B cell (primary cell): Measurements from ENCODE around the gene PLA2G4F.

Experiments
- EZH2 ChIP-seq: IDR thresholded peaks from 2 replicates; pipeline ENCODE4 v1.6.1; 2012; ENCODE audit warnings: borderline replicate concordance, low read depth, mild to moderate bottlenecking, moderate library complexity, low read length; ENCODE audit not compliant: insufficient read depth, poor library complexity, severe bottlenecking
- TF ChIP-seq, protein P1 (sequence below): fragments of 200-600 bp; IDR thresholded peaks from one replicate; pipeline ENCODE4 v1.8.0; 2022; ENCODE audit warnings: antibody characterized with exemption, mild to moderate bottlenecking

DNA sequence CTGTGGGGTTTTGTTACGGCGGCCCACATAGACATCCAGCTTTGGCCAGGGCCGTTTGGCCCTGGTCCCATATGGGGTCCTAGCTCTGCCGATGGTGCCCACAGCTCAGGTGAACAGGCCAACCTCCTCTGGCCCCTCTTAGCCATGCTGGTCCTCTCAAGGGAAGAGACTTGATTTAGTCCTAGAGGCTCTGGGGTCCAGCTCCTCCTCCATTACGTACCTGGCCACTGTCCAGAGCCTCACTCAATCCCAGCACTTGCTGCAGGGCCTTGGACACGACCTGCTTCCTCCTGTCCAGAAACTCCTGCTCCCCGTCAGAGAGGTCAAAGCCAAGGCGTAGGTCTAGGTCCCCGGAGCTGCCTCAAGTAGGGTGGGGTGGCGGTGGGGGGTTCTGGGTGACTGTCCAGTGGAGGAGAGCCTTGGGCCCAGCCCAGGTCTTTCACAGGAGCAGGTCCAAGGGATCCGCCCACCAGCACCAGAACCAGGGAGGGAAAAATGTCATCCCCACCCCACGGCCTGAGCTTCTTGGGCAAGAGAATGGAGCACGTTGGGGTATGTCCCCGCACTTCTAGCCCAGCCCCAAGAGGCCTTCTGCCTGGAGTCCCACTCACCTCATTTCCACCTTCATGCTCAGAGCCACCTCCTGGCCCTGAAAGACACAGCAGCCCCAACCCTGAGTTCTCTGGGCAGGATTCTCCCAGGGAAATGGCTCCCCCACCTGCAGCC lies 6.8 kb downstream of the PLA2G4F start:
- TF ChIP-seq, protein P1, sequence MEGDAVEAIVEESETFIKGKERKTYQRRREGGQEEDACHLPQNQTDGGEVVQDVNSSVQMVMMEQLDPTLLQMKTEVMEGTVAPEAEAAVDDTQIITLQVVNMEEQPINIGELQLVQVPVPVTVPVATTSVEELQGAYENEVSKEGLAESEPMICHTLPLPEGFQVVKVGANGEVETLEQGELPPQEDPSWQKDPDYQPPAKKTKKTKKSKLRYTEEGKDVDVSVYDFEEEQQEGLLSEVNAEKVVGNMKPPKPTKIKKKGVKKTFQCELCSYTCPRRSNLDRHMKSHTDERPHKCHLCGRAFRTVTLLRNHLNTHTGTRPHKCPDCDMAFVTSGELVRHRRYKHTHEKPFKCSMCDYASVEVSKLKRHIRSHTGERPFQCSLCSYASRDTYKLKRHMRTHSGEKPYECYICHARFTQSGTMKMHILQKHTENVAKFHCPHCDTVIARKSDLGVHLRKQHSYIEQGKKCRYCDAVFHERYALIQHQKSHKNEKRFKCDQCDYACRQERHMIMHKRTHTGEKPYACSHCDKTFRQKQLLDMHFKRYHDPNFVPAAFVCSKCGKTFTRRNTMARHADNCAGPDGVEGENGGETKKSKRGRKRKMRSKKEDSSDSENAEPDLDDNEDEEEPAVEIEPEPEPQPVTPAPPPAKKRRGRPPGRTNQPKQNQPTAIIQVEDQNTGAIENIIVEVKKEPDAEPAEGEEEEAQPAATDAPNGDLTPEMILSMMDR: no peak
- no peak for TF ChIP-seq EZH2
